Common myeloid progenitor, CD34-positive (primary cell): ENCODE data around the gene BUD13.
A peak's percentile ranks its signal among the peaks of the same experiment; 100 is the strongest.

ENCODE experiments used
- CTCF ChIA-PET: fragments of 350-600 bp; sonication (Branson Sonifier 250); formaldehyde crosslinking; loops from one replicate; lab custom pipeline; 2021; ENCODE audit warnings: antibody characterized with exemption; lab: Charles Lee
- POLR2A ChIA-PET: fragments of 350-600 bp; sonication (Branson Sonifier 250); formaldehyde crosslinking; loops from one replicate; lab custom pipeline; 2021; ENCODE audit warnings: antibody characterized with exemption; lab: Charles Lee
- DNase-seq, 3 donors: peaks; one replicate each; pipeline versions ENCODE4 v3.0.0 to v3.0.0-alpha.2; 2013
- H3K27ac ChIP-seq, 2 experiments: 1 replicate in 1 of 2; 2 replicates in 1 of 2; pipeline ENCODE4 v1.7.0; 2013; ENCODE audit warnings: inconsistent platforms in 2 of 2, low read length in 2 of 2, mild to moderate bottlenecking in 2 of 2, low read depth in 1 of 2, moderate library complexity in 1 of 2; ENCODE audit not compliant: severe bottlenecking in 2 of 2, insufficient read depth in 1 of 2, poor library complexity in 1 of 2
- H3K27me3 ChIP-seq, 5 experiments: replicated peaks in 2 of 5; 1 replicate in 3 of 5; 2 replicates in 2 of 5; pipeline versions ENCODE4 v1.6.1 to v1.7.0; 2013; ENCODE audit warnings: low read length in 4 of 5, mild to moderate bottlenecking in 2 of 5, moderate library complexity in 2 of 5, inconsistent platforms in 1 of 5; ENCODE audit not compliant: insufficient read depth in 5 of 5, control insufficient read depth in 4 of 5
- H3K36me3 ChIP-seq, 4 experiments: 1 replicate in 2 of 4; 2 replicates in 2 of 4; pipeline versions ENCODE4 v1.6.1 to v1.7.0; 2013; ENCODE audit warnings: low read length in 3 of 4, control low read depth in 1 of 4, mild to moderate bottlenecking in 1 of 4; ENCODE audit not compliant: control insufficient read depth in 4 of 4, insufficient read depth in 4 of 4
- H3K4me1 ChIP-seq, 4 experiments: 1 replicate in 3 of 4; 2 replicates in 1 of 4; pipeline versions ENCODE4 v1.6.1 to v1.7.1; 2013; ENCODE audit warnings: low read length in 3 of 4, mild to moderate bottlenecking in 3 of 4, control low read depth in 1 of 4, inconsistent platforms in 1 of 4, moderate library complexity in 1 of 4; ENCODE audit not compliant: control insufficient read depth in 4 of 4, insufficient read depth in 4 of 4; ENCODE audit errors: control extremely low read depth in 1 of 4
- H3K4me3 ChIP-seq, 7 experiments: 1 replicate in 4 of 7; 2 replicates in 3 of 7; pipeline versions ENCODE4 v1.5.1 to v1.7.0; 2013; ENCODE audit warnings: mild to moderate bottlenecking in 7 of 7, low read length in 6 of 7, moderate library complexity in 6 of 7, inconsistent platforms in 2 of 7, low read depth in 2 of 7, control low read depth in 1 of 7; ENCODE audit not compliant: insufficient read depth in 4 of 7, control insufficient read depth in 1 of 7; ENCODE audit errors: extremely low read depth in 1 of 7
- H3K9me3 ChIP-seq, 5 experiments: 1 replicate in 4 of 5; 2 replicates in 1 of 5; pipeline versions ENCODE4 v1.6.1 to v1.7.1; 2013; ENCODE audit warnings: low read length in 4 of 5, mild to moderate bottlenecking in 2 of 5, inconsistent platforms in 1 of 5, low read depth in 1 of 5, moderate library complexity in 1 of 5; ENCODE audit not compliant: control insufficient read depth in 4 of 5, insufficient read depth in 2 of 5; ENCODE audit errors: control extremely low read depth in 1 of 5
- WGBS: methylation state at CpG from one replicate; pipeline ENCODE4 v1.1.5; 2013; ENCODE audit not compliant: insufficient coverage; 5-methylcytosine and 5-hydroxymethylcytosine counted together

BUD13 gene

DNA sequence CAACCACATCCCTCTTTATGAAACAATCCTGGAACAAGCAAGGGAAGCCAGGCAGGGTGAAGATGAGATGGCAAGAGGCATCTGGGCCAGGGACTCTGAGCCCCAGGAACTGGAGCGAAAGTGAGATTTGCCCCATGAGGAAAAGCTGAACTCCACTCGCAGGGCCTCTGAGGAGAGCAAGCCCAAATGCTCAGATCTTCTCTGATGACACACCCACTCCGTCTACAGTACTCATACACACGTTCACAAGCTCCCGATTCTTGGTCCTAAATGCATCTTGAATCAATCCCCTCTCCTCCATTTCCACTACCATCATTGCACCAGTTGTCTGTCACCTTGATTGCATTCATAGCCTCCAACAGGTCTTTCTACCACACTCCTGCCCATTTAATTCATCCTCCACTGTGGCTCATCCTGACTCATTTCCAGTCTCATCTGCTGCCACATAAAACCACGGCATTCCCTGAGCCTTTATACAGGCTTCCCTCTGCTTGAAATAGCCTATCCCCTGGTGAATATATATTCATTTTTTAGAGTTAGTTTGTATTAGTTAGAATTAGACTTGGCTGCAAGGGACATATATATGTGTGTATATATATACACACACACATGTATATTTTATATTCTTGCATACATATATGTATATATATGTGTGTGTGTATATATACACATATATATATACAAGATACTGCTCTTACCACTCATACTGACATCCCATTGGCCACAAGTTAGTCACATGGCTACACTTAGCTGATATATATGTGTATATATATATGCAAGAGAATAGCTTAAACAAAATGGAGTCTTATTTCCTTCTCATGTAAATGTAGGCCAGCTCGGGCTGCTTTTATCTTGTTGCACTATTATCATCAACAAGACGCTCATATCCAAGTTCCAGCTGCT is 20.3 kb upstream of the BUD13 start:
- no peaks in the 10 kb centered on the region for H3K9me3 ChIP-seq
- no peak overlapping the region for H3K27ac ChIP-seq
- 76% methylated on average over 4 of the region's 8 CpGs for WGBS
- H3K36me3 ChIP-seq: no peaks in the 10 kb centered on the region
- peaks cover 0 to 15% (median 12%) of the 10 kb centered on the region in 4 experiments for H3K4me1 ChIP-seq
- ChIA-PET CTCF (interaction anchor here (0.5 to 9.8 kb wide), 13 partner anchors 11 to 434 kb away, joined by 3 to 134 read pairs (median 4); partner anchors contain the start of gene APOA1), POLR2A (no interaction called here)
- DNase-seq: no peak
- H3K4me3 ChIP-seq: no peak overlapping the region
- peaks cover 0 to 2% (median 0%) of the 10 kb centered on the region in 5 experiments for H3K27me3 ChIP-seq

DNA sequence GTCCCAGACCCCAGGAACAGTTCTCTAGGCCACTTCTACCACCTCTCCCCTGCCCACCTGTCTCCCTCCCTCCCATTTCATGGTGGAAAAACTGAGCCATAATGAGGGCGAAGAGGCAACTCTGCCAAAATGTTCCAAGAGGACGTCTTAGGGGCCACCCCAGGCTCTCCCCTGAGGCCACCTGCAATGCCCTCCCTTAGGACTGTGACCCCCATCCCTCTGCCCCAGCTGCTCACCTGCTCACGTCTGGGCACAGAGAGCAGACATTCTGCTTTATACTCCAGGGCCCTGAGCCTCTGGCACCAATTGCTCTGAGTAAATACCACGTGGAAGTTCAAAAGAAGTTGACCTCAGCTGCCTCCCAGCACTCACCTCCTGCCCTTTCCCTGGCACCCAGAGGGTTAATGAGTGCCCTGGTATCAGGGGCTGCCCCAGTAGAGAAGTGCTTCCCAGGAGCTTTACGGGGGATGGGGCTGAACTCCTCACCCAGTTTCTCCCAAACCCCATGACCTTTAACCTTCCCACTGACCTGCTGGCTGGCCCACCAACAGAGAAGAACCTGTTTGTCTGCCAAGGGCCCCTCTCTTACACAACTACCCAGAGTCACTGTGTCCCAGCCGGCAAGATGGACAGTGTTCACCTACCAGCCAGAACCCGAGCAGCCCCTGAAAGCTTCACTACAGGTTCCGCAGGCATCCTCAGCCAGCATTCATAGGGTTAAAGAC is 19.5 kb upstream of the BUD13 start:
- peaks cover 0 to 2% (median 0%) of the 10 kb centered on the region in 5 experiments for H3K27me3 ChIP-seq
- 100% methylated on average over 4 of the region's 8 CpGs for WGBS
- no peak for DNase-seq
- CTCF ChIA-PET: interaction anchor here (0.5 to 9.8 kb wide), 11 partner anchors 23 to 388 kb away, joined by 3 to 134 read pairs (median 9); partner anchors contain the start of gene APOA1
- H3K27ac ChIP-seq: no peak overlapping the region
- H3K36me3 ChIP-seq: no peaks in the 10 kb centered on the region
- POLR2A ChIA-PET: interaction anchor here (0.7 kb wide), 1 partner anchor 314 kb away, joined by 6 read pairs; no protein-coding TSS in a partner anchor
- no peaks in the 10 kb centered on the region for H3K9me3 ChIP-seq
- peaks cover 0 to 17% (median 14%) of the 10 kb centered on the region in 4 experiments for H3K4me1 ChIP-seq
- no peak overlapping the region for H3K4me3 ChIP-seq

GRCh38 chr11:116791813-116792143 is 19.0 kb upstream of the BUD13 start, which contains the start of gene APOA5:
TSS of gene APOA5 (minus strand) at chr11:116791879. CDS start at chr11:116791860, 19 bp downstream.
- Histone ChIP-seq H3K4me1 (peaks cover 0 to 22% (median 18%) of the 10 kb centered on the region in 4 experiments), H3K27ac (no peak within 1 kb of the TSS), H3K27me3 (peaks cover 0 to 2% (median 0%) of the 10 kb centered on the region in 5 experiments), H3K9me3 (no peaks in the 10 kb centered on the region), H3K4me3 (peak within 1 kb of the TSS in 2 of 7 experiments; percentile 33 to 64), H3K36me3 (no peaks in the 10 kb centered on the region)
- ChIA-PET CTCF (interaction anchor here (0.5 to 9.8 kb wide), 22 partner anchors 8 to 435 kb away, joined by 3 to 134 read pairs (median 8); partner anchors contain the start of genes APOA1 and APOA4), POLR2A (interaction anchor here (0.7 kb wide), 1 partner anchor 314 kb away, joined by 6 read pairs; no protein-coding TSS in a partner anchor)
- 93% methylated on average over 7 of the region's 7 CpGs for WGBS
- DNase-seq: no peak

- Histone ChIP-seq H3K9me3 (no peaks in the 10 kb centered on the region), H3K36me3 (peaks cover 2 to 5% (median 2%) of the 10 kb centered on the region in 4 experiments), H3K4me3 (peak overlapping the region in 2 of 7 experiments; percentile 33 to 64), H3K27me3 (peaks cover 0 to 2% (median 0%) of the 10 kb centered on the region in 5 experiments), H3K4me1 (peaks cover 0 to 27% (median 21%) of the 10 kb centered on the region in 4 experiments), H3K27ac (no peak overlapping the region)
- 26% methylated on average over 26 of the region's 31 CpGs for WGBS
- ChIA-PET POLR2A (no interaction called here), CTCF (interaction anchor here (0.8 to 9.8 kb wide), 30 partner anchors 8 to 440 kb away, joined by 3 to 134 read pairs (median 5); partner anchors contain the start of genes APOA1 and APOA4)
- peak; percentile 62 to 71 (median 67) for DNase-seq
These were observed 18.4 kb upstream of the BUD13 start for GRCh38 chr11:116791002-116791812.

DNA sequence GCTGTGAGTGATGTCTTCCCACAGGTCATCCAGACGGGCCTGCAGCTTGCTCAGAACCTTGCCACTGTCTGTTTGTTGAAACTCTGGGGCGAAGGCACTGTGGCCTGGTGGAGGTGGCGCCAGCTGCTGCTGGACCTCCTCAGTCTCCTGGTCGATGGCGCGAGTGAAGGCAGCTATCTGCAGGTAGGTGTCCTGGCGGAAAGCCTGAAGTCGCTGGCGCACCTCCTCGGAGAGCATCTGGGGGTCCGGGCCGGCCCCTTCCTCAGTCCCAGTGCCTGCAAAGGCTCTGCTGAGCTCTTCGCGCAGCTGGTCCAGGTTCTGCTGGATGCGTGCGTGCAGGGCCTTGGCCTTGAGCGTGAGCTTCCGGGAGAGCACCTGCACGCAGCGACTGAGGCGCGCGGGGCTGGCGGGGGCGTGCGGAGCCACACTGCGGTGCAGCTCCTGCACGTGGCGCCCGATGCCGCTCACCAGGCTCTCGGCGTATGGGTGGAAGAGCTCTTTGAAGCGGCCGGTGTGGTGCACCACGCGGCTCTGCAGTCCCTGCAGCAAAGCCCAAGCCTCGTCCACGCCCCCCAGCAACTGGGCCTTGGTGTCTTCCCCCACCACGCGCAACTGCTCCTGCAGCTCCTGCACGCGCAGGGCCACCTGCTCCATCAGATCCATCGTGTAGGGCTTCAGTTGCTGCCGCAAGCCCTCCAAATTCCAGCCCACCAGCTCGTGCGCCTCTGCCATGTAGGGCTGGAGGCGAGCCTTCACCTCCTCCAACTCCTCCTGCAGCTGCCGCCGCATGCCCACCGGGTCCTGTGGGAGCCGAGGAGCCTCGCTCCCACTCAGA is 17.6 kb upstream of the BUD13 start:
- DNase-seq: no peak
- Histone ChIP-seq H3K27me3 (peaks cover 0 to 2% (median 0%) of the 10 kb centered on the region in 5 experiments), H3K36me3 (peaks cover 6 to 14% (median 10%) of the 10 kb centered on the region in 4 experiments), H3K4me3 (no peak overlapping the region), H3K9me3 (no peaks in the 10 kb centered on the region), H3K4me1 (peaks cover 0 to 27% (median 21%) of the 10 kb centered on the region in 4 experiments), H3K27ac (no peak overlapping the region)
- 94% methylated on average over 51 of the region's 53 CpGs for WGBS
- POLR2A ChIA-PET: interaction anchor here (1.4 kb wide), 1 partner anchor 309 kb away, joined by 3 read pairs; the partner anchor contains the start of gene SIK3
- CTCF ChIA-PET: interaction anchor here (0.8 to 9.8 kb wide), 32 partner anchors 8 to 440 kb away, joined by 3 to 134 read pairs (median 6); partner anchors contain the start of genes APOA1, APOA4, APOC3 and PAFAH1B2
